Effector CD8-positive, alpha-beta T cell (primary cell): ENCODE measurements around the gene NOS1AP.

Experiments
- DNase-seq: peaks from one replicate; lab custom pipeline; 2025; lab: John Stamatoyannopoulos, UW

NOS1AP gene

DNA sequence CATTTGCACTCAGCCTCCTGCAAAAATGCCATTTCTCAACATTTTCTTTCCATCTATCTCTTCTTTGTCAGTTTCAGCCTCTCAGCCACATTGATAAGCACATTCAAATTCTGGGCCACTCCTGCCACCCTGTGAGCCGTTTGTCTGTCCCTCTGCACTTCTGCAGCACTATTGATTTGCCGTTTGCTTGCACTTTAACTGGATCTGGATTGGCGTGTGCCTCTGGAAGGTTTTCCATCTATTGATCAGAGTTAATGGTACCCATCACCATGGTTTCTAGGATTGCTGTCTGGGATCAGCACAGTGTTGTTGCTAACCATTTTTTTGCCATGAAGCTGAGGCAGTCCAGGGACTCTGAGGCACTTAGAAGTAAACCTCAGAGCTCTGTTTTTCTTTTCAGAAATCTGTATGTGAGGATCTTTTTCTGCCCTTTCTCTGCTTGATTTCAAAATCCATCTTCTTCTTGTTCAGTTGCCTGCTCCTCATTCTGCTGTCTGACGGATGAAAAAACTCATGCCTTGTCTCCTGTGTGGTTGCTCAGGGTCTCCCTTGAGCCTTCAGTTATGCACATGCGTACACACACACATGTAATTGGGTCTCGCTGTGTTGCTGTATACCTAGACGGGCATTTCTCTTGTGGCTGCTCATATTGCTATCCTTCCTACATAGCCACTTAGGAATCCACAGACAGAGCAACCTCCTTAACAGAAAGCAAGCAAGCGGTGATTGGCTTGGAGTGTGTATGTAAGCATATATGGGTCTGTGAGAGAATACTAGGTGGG, 67.9 kb downstream of the NOS1AP start:
- DNase-seq, result no peak

DNA sequence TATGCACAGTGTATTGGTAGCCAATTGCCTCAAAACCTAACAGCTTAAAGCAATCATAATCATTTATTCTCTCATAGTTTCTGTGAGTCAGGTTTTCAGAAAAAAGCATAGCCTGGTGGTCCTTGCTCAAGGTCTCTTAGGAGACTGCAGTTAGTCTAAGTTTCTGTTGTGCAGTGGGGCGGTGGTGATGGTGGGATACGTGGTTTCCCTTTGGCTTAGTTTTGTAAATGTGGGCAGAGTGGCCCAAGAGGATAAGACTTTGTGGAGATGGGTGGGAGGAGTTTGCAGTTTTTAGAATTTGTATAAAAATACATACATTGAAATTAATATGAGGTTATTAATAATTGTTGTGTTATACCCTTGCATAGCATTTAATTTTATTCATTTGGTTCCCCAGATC, 68.6 kb downstream of the NOS1AP start:
- no peak for DNase-seq

DNA sequence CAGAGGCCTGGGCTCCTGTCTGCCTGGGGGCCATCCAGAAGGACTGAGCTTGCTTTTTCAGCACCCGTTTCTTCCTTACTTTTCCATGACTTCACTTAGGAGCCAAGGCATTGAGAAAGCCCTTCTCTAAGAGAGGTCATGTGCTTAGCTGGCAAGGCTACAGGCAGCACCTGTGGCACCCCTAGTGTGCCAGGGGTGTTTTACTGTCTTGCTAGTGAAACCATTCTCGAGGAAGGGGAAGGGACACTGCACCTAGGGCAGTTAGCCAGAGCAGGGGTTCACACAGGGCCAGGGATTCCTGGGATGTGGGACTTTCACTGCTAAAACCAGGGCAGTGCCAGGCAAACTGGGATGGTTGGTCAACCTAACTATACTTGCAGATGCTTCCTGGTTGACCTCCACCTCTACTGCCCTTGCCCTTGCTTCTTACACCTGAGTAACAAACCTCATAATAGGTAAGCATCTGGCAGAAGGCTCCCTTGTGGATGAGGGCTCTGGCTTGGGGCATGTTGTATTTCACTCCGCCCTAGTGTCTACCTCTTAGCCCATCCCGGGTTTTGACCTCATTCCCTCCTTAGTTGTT, 69.2 kb downstream of the NOS1AP start:
- DNase-seq, result no peak

DNA sequence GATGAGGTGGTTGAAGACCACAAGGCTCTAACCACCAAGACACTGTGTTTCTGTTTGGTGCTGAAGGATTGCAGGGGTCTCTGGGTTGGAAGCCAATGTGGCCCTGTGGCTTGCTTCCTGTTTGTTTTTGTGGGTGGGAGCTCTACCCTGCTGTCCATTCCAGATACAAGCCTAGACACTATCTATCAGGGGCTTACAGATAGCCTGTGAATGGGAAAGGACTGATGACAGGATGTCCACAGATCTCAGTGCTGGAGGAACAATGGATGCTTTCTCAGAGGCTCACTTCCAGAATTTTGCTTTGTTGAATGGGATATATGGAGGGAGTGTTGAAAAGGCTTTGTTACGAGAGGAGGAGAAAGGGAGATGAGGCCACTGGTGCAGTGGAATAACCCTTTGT, 69.7 kb downstream of the NOS1AP start:
- DNase-seq, result no peak

DNA sequence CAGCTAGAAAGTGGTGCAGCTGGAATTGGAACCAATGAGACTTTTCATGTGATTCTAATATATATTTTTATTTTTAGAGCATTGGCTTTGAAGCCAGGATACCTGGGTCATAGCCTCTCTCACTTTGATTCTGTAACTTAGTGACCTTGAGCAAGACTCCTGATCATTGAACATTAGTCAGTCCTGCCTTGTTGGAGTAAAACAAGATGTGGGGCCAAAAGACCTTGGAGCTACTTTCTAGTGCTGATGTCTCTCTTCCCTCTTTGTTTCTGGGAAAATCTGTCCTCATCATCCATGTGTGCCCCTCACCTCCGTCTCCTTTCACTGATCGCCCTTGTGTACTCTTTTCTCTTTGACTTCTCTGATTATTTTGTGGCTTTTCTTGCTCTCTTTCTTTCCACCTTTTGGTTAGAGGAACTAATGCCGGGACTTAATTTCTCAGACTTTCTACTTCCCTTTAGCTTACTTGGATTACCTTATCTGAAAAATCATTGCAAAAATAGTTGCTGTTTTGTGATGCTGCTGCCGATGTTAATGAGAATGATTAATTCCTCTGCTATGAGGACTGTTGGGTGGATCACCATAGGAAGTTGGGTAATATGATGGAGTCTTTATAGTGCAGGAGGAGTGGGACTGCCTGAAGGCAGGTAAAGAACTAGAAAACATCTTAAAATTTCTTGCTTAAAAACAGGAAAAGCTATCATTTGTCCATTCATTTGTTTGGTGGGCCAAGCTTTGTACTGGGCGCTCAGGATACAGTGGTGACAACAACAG, 72.0 kb downstream of the NOS1AP start:
- DNase-seq, result no peak

DNA sequence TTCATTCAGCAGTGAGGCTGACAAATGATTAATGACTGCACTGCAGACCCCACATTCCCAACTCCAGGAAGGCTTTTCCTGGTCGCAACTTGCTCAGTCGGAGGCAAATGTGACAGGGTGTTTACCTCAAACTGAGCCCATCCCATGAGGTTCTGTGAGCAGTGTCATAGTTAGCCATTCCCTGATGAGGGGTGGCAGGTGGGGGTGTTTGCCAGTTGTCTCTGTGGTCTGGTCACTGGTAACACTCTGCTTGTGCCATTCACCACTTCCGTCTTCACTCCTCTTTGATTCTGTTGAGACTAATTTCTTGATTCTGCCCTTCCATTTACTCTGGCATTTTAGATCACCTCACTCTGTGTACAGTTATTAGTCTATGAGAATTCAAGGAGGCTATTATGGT, 73.5 kb downstream of the NOS1AP start:
- DNase-seq, result no peak

DNA sequence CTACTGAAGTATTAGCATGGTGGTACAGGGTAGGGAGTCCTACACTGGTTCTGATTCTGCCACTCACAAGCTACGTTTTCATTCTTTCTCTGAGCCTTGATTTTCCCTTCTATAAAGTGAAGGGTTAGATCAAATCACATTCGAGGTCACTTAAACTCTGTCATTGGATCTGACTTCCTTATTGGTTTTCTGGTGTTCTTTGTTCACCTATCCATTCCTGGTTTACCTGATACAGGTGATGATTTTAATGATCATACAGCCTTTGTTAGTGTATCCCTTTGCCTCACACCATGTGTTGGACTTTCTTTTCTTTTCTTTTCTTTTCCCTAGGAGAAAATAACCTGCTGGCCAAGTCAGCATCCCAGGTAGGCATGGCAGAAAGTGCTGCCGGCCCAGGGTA, 74.8 kb downstream of the NOS1AP start:
- no peak for DNase-seq

DNA sequence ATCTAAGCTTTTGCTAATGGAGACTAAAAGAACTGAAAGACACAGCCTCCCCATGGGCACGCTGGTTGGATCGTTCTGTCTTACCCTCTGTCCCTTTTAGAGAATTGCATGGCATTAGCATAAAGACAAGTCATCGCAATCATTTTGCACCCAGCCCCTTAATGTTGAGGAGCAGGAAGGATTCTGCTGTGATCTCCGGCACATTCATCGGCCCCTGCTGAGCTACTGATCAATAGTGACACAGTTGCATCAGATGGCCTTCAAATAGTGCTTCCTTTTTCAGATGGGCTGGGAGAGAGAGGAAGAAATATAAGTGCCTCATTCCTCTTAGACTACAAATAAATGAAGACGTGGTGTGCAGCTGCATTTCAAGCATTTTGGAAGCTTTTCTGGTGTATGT, 75.4 kb downstream of the NOS1AP start:
- DNase-seq, result no peak

DNA sequence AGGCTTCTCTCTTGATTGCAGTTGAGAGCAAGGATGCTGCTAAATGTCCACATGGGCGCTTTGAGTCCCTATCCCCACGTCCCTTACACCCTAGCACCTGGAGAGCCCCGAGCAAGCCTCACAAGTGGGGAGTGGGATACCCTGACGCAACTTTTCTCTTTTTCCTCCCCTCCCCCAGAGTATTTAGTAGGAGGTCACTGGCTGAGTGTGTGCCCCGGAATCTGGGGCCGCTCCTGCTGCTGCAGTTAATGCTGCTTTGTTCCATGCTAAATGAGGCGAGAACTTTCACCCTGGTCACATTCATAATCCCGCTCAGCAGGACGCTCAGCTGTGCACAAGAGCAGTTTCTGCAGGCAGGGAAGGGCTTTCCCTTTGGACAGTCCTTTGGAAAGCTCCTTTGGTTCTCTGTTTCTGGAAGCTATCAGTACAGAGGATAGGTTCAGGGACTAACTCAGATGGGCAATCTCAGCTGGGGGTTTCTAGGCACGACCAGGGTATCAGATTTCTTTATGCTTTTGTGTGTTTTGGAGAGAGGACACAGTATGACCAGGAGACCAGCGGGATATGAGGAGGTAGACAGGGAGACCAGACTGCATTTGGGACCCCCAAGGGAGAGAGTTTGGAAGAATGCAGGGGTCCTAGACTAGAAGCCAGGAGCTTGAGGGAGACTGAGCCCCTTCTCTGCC, 75.9 kb downstream of the NOS1AP start:
- no peak for DNase-seq

DNA sequence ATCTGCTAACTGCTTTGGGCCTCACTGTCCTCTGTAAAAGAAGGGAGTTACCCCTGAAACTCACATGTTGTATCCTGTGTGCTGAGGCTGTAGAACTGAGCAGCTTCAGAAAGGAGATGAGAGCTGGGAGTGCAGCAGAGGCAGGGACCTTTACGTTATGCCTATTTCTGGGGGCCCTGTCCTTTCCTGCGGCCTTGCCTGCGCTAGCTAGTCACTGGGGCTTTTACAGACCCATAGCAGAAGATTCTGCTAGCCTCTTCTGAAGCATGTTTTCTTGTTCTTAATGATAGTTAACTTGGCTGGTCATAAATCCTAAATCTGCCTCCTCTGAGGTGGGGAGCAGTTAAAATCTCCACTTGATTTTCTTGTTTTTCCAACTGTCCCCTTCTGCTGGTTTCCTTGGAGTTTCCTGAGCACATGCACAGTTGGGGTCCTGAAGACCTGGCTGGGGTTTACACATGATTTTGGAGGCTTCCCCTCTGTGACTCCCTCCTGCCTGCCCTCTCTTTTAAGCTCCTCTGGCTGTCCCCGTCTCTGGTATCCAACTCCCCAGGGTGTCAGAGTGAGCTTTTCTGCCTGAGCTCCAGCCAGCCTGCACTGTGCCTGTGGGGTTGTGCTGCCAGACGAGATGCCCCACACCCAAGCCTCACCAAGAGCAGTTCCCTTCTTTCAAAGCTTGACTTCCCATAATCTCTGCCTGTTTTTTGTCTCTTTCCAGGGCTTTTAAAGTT, 76.6 kb downstream of the NOS1AP start:
- DNase-seq, result no peak

DNA sequence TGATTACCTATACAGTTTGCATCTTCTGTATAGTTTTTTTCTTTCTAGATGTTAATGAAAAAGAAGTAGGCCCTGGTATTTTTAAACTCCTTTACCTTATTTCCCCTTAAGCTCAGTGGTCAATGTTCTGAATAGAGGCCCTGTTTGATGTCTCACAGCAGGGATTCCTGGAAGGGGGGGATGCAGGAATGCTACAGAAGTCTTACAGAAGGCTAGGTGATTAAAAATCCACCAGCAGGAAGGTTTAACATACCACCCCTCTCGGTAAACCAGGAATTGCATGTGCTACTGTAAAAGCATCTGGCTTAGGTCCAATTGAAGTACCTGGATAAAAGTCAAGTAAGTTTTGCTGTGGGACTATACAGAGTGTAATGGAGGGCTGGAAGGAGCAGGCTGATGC, 78.3 kb downstream of the NOS1AP start:
- DNase-seq, result no peak

DNA sequence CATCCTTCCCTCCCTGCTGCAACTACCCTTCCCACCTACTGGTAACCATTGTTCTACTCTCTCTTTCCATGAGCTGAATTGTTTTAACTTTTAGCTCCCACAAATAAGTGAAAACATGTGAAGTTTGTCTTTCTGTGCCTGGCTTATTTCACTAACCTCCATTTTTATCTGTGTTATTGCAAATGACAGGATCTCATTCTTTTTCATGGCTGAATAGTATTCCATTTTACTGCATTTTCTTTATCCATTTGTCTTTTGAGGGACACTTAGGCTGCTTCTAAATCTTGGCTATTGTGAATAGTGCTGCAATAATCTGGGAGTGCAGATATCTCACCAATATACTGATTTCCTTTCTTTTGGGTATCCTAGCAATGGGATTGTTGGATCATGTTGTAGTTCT, 80.6 kb downstream of the NOS1AP start:
- DNase-seq, result no peak

DNA sequence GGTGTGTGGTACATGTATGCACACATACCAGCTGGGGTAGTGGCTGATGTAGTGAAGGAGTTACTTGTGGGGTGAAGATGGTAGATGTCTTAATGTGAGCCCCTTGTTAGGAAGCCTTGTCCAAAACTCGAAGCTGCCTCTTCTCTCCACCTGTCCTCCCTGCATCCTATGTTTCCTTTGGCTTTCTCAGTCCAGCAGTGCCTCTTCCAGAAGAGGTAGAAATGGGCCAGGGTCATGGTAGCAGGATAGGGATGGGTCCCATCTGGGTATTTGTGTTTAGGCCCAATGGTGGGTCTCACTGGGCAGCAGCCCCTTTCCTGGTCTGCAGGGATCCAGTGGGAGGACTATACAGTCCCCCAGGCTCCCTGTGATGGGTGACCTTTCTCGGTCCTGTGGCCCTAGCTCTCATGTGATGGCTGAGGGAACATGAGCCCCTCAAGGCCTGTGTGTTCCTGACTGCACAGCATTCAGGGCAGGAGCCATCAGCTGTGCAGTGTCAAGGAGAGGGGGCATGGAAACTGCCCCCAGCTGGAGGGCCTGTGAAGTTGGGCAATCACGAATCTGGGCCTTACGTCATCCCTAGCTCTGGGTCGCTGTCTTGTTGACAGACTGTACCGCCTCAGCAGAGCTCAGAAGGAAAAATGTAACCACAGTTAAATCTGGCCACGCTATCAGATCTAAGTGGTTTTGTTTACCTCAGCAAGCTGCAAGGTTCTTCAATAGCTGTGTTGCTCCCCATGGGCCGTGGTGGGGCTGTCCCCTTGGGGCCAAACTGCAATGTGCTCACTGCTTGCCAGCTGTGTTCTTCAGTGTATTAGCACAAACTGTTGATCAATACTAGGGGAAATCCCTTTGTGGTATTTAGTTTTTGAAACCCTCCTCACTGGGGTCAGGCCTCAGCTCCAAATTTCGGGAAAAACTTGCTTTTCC, 82.7 kb downstream of the NOS1AP start:
- no peak for DNase-seq

DNA sequence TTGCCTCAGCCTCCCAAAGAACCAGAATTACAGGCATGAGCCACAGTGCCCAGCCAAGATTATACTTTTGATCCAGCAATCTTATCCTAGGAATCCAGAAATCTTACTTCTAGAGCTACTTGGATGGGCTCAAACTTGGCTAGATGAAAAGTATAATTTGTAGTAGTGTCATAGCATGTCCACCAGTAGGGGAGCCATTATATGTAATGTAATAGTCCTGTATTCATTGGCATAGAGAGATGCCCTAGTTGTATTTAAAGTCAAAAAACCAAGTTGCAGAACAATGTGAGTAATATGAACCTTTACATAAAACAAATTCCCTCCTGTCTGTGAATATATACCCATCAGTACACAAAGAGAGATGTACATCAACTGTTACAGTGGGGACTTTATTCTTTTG, 83.9 kb downstream of the NOS1AP start:
- DNase-seq, result no peak

DNA sequence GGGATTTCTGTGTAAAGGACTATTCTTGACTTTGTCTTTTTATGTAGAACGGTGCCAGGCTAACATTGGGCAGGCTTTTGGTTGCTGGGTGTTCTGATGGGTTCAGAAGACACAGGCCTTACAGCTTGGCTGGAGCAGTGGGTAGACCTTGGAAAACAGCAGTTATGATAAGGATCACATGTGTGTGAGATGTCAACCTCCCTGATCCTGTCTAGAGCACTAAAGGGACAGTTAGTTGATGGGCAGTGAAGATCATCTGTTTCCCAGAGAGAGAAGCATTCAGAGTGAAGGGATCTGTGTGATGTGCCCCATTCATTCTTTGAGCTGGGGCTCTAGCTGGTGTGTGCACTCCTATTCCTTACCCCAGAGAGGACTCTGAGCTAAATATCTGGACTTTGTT, 88.0 kb downstream of the NOS1AP start:
- no peak for DNase-seq

DNA sequence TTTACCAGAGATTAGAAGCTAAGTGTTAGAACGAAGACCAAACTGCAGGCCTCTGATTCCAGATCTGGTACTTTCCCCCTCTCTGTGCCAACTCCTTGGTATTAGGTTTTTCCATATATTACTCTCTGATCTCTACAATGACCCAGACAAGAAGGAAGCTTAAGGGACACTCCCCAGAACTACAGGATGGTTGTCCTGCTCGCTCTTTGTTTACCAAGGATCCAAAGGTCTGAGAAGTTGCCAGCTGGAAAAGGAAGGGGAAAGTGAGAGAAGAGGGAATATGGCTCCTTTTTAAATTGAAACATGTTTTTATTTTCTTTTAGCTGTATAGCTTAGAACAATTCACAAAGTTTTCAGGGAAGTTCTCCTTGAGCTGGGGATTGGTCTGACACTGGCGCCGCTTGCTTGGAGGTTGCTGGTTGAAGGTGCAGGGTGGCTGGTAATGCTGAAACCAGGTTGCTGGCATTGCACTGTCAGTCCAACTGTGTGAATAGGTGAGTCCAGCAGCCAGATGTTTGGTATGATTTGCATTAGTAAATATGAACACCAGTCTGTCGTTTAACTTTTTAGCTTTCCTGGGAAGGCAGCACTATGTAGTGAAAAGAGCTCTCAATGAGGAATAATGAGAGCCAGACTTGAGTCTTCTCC, 89.3 kb downstream of the NOS1AP start:
- DNase-seq, result no peak

DNA sequence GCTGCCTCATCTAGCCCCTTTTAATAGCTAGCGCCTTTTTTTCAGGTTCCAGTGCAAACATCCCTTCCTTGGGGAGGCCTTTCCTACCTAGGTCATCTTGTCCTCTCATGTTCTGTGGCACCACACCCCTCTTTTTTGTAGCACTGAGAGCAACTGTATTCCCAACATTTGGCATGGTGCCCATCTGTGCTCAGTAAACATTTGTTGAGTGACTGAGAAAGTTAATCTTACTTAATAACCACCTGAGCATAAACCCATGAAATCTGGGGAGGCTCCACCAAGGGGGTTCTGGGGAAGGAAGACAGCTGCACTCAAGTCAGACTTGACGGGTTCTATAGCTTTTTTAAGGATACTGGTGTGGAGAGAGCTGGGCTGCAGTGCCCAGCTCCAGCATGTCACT, 90.0 kb downstream of the NOS1AP start:
- no peak for DNase-seq

DNA sequence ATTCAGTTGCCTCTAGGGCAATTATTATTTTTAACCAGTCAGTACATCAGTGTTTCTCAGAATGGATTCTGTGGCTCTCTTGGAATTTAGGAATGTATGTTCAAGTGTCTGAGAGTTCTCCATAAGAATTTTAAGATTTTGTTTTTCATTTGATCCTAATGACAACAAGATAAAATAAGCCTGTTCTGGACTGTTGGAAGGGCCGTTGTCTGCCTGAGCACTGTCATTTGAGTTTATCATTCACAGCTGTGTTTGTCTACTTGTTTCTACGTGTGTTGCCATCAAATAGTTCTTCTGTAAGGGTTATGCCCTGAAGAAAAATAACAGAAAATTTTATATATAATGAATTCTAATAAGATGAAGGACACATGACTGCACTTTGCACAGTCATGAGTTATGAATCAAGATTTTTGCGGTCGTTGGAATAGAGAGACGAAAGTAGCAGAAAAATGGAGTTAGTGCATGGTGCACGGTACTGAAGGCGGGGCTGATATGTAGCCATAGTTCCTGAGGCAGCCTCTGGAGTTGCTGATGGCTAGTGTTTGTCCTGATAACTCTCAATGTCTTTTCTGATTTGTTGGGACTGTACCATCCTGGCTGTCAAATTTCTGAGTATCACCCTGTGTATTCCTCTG, 92.5 kb downstream of the NOS1AP start:
- no peak for DNase-seq

DNA sequence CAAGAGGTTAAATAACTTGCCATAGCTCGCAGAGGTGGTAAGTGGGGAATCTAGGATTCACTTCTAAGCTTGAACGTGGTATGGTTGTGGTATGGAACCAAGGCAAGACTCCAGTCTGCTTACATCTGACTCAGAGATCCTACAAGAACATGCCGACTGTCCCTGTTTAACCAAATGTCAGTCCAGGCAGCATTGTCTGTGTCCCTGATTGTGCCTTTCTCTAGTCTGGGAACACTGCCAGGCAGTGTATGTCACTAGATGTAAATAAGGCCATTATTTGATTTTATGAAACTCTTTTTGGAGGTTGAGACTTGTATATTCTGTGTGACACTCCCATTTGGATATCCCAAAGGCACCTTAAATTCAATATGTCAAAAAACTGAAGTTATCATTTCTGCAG, 96.0 kb downstream of the NOS1AP start:
- DNase-seq, result no peak
